ENCODE measurements around the gene ZNHIT3.
"Not testable (repeated sequence)": the region's sequence is repeated elsewhere in the genome, so short reads cannot be mapped to it uniquely, and the experiment has no call there.

Gene ZNHIT3

GRCh38 chr17:36504156-36504545 lies 17.7 kb downstream of the ZNHIT3 start:
- H3K36me3 ChIP-seq (ENCODE audit: control insufficient read depth in 1 of 2, insufficient read depth in 2 of 2, low read length in 2 of 2): peaks cover 19 to 38% of the 10 kb centered on the region in 2 donors
- H3K27ac ChIP-seq (ENCODE audit: low read length): no peak overlapping the region
- H3K9me3 ChIP-seq (ENCODE audit: control insufficient read depth in 1 of 2, low read length in 2 of 2): no peaks in the 10 kb centered on the region
- H3K4me3 ChIP-seq (ENCODE audit: low read depth in 1 of 2, low read length in 2 of 2): no peak overlapping the region
- no peaks in the 10 kb centered on the region for H3K4me1 ChIP-seq (ENCODE audit: control insufficient read depth in 1 of 2, insufficient read depth in 2 of 2, low read length in 2 of 2)
- no peaks in the 10 kb centered on the region for H3K27me3 ChIP-seq (ENCODE audit: low read depth, low read length)

DNA sequence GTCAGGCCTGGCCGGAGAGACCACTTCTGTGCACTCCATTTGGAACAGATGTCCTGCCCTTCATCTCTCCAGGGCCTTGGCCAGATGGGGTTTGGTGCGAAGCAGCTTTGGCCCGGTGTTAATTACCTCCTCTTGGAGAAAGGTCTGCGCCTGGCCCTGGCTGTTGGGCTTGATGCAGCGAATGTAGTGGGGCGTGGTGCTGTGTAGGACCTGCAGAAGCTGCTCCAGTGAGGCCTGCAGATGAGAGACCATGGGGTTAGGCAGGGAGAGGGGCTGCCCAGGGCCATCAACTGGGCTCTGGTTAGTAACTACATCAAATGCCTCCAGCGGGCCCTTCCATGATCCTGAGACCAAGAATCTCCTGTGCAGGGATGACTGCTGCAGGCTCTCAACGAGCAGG lies 18.7 kb downstream of the ZNHIT3 start:
- Histone ChIP-seq H3K36me3 (ENCODE audit: control insufficient read depth in 1 of 2, insufficient read depth in 2 of 2, low read length in 2 of 2) (peaks cover 19 to 38% of the 10 kb centered on the region in 2 donors), H3K9me3 (ENCODE audit: control insufficient read depth in 1 of 2, low read length in 2 of 2) (no peaks in the 10 kb centered on the region), H3K27me3 (ENCODE audit: low read depth, low read length) (no peaks in the 10 kb centered on the region), H3K27ac (ENCODE audit: low read length) (no peak overlapping the region), H3K4me3 (ENCODE audit: low read depth in 1 of 2, low read length in 2 of 2) (no peak overlapping the region), H3K4me1 (ENCODE audit: control insufficient read depth in 1 of 2, insufficient read depth in 2 of 2, low read length in 2 of 2) (no peaks in the 10 kb centered on the region)

- Histone ChIP-seq H3K4me1 (ENCODE audit: control insufficient read depth in 1 of 2, insufficient read depth in 2 of 2, low read length in 2 of 2) (no peaks in the 10 kb centered on the region), H3K4me3 (ENCODE audit: low read depth in 1 of 2, low read length in 2 of 2) (no peak overlapping the region), H3K9me3 (ENCODE audit: control insufficient read depth in 1 of 2, low read length in 2 of 2) (no peaks in the 10 kb centered on the region), H3K27ac (ENCODE audit: low read length) (no peak overlapping the region), H3K27me3 (ENCODE audit: low read depth, low read length) (no peaks in the 10 kb centered on the region), H3K36me3 (ENCODE audit: control insufficient read depth in 1 of 2, insufficient read depth in 2 of 2, low read length in 2 of 2) (peaks cover 19 to 30% of the 10 kb centered on the region in 2 donors)
Observed at GRCh38 chr17:36506249-36506826, 19.9 kb downstream of the ZNHIT3 start.

GRCh38 chr17:36506831-36507230 lies 20.4 kb downstream of the ZNHIT3 start:
- Histone ChIP-seq H3K36me3 (ENCODE audit: control insufficient read depth in 1 of 2, insufficient read depth in 2 of 2, low read length in 2 of 2) (peaks cover 19 to 30% of the 10 kb centered on the region in 2 donors), H3K9me3 (ENCODE audit: control insufficient read depth in 1 of 2, low read length in 2 of 2) (no peaks in the 10 kb centered on the region), H3K27me3 (ENCODE audit: low read depth, low read length) (no peaks in the 10 kb centered on the region), H3K4me1 (ENCODE audit: control insufficient read depth in 1 of 2, insufficient read depth in 2 of 2, low read length in 2 of 2) (no peaks in the 10 kb centered on the region), H3K4me3 (ENCODE audit: low read depth in 1 of 2, low read length in 2 of 2) (no peak overlapping the region), H3K27ac (ENCODE audit: low read length) (no peak overlapping the region)

DNA sequence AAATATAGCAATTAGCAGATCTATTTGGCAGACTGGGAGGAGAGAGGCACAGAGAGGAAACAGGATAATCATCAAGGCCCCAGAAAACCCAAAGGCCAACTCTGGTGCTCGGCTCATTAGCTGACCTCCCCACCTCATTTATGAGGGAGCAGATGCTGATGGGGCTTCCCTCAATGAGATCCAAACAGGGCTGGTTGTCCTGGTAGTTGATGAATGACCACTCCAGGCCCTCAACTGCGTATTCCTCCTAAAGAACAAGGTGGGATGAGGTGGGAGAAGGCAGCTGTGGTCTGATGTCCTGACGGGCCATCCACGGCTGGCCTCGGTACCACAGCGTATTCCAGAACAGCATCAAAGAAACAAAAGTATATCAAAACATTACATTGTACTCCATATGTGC lies 20.8 kb downstream of the ZNHIT3 start:
- no peak overlapping the region for H3K27ac ChIP-seq (ENCODE audit: low read length)
- no peaks in the 10 kb centered on the region for H3K27me3 ChIP-seq (ENCODE audit: low read depth, low read length)
- no peaks in the 10 kb centered on the region for H3K9me3 ChIP-seq (ENCODE audit: control insufficient read depth in 1 of 2, low read length in 2 of 2)
- H3K36me3 ChIP-seq (ENCODE audit: control insufficient read depth in 1 of 2, insufficient read depth in 2 of 2, low read length in 2 of 2): peaks cover 19 to 30% of the 10 kb centered on the region in 2 donors
- no peaks in the 10 kb centered on the region for H3K4me1 ChIP-seq (ENCODE audit: control insufficient read depth in 1 of 2, insufficient read depth in 2 of 2, low read length in 2 of 2)
- H3K4me3 ChIP-seq (ENCODE audit: low read depth in 1 of 2, low read length in 2 of 2): no peak overlapping the region

GRCh38 chr17:36508439-36508838 lies 22.0 kb downstream of the ZNHIT3 start:
- not testable (repeated sequence) for H3K27ac ChIP-seq (ENCODE audit: low read length); H3K27me3 ChIP-seq (ENCODE audit: low read depth, low read length); H3K4me3 ChIP-seq (ENCODE audit: low read depth in 1 of 2, low read length in 2 of 2); H3K9me3 ChIP-seq (ENCODE audit: control insufficient read depth in 1 of 2, low read length in 2 of 2); H3K4me1 ChIP-seq (ENCODE audit: control insufficient read depth in 1 of 2, insufficient read depth in 2 of 2, low read length in 2 of 2)
- peaks cover 15 to 23% of the 10 kb centered on the region in 2 donors for H3K36me3 ChIP-seq (ENCODE audit: control insufficient read depth in 1 of 2, insufficient read depth in 2 of 2, low read length in 2 of 2)

DNA sequence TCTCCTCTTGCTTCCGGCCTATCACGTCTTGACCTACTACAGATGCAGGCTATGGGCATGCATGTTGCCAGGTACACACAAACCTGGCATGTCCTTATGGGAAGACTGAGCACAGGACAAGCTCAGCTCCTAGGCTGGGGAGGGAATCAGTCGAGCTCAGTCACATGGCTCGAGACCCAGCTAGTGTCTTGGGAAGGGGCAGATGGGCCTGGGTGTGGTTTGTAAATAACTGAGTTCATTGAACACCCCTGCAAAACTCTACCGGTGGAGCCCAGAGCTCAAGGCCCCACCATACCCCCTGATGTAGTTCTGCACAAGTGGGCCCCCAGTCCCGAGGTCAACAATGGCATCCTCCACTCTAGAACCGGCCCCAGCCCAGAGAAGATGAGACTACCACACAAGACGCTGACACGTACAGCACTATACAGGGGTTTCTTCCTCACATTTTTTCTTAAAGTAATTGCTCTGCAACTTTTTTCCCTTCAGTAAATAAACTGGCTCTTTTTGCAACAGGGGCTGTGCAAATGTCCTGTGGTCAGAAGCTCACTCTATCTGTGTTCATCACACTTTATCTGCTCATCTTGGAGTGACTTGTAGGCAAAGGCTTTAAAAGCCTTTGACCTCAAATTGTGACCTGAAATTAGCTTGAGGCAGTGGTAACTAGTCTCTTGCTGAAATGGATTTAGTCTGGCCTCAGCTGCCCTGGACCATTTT lies 22.9 kb downstream of the ZNHIT3 start:
- peaks cover 15 to 23% of the 10 kb centered on the region in 2 donors for H3K36me3 ChIP-seq (ENCODE audit: control insufficient read depth in 1 of 2, insufficient read depth in 2 of 2, low read length in 2 of 2)
- no peaks in the 10 kb centered on the region for H3K9me3 ChIP-seq (ENCODE audit: control insufficient read depth in 1 of 2, low read length in 2 of 2)
- no peaks in the 10 kb centered on the region for H3K4me1 ChIP-seq (ENCODE audit: control insufficient read depth in 1 of 2, insufficient read depth in 2 of 2, low read length in 2 of 2)
- no peak overlapping the region for H3K4me3 ChIP-seq (ENCODE audit: low read depth in 1 of 2, low read length in 2 of 2)
- H3K27ac ChIP-seq (ENCODE audit: low read length): no peak overlapping the region
- no peaks in the 10 kb centered on the region for H3K27me3 ChIP-seq (ENCODE audit: low read depth, low read length)

- H3K36me3 ChIP-seq (ENCODE audit: control insufficient read depth in 1 of 2, insufficient read depth in 2 of 2, low read length in 2 of 2): peaks cover 11 to 23% of the 10 kb centered on the region in 2 donors
- no peaks in the 10 kb centered on the region for H3K27me3 ChIP-seq (ENCODE audit: low read depth, low read length)
- H3K4me3 ChIP-seq (ENCODE audit: low read depth in 1 of 2, low read length in 2 of 2): no peak overlapping the region
- H3K4me1 ChIP-seq (ENCODE audit: control insufficient read depth in 1 of 2, insufficient read depth in 2 of 2, low read length in 2 of 2): no peaks in the 10 kb centered on the region
- no peaks in the 10 kb centered on the region for H3K9me3 ChIP-seq (ENCODE audit: control insufficient read depth in 1 of 2, low read length in 2 of 2)
- no peak overlapping the region for H3K27ac ChIP-seq (ENCODE audit: low read length)
Observed at GRCh38 chr17:36510636-36511035, 24.2 kb downstream of the ZNHIT3 start.

DNA sequence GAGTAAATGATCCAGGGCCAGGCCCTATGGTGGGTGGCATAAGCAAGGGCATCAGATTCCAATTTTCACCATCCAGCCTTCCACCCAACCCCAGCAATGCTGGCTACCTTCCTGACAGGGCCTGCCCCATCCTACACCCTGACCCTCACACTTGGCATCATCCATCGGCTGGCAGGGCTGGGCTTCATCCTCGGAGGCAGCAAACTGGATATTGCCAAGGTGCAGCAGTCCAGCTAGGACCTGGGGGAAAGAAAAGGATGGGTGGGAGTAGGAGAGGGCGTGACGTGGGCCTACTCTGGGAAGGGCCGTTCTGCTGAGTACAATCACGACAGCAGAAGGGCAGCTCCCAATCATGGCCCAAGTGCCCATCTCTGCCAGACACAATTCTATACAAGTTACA lies 24.7 kb downstream of the ZNHIT3 start:
- peaks cover 11 to 25% of the 10 kb centered on the region in 2 donors for H3K36me3 ChIP-seq (ENCODE audit: control insufficient read depth in 1 of 2, insufficient read depth in 2 of 2, low read length in 2 of 2)
- no peaks in the 10 kb centered on the region for H3K9me3 ChIP-seq (ENCODE audit: control insufficient read depth in 1 of 2, low read length in 2 of 2)
- no peaks in the 10 kb centered on the region for H3K4me1 ChIP-seq (ENCODE audit: control insufficient read depth in 1 of 2, insufficient read depth in 2 of 2, low read length in 2 of 2)
- no peaks in the 10 kb centered on the region for H3K27me3 ChIP-seq (ENCODE audit: low read depth, low read length)
- H3K27ac ChIP-seq (ENCODE audit: low read length): no peak overlapping the region
- H3K4me3 ChIP-seq (ENCODE audit: low read depth in 1 of 2, low read length in 2 of 2): no peak overlapping the region

- H3K9me3 ChIP-seq (ENCODE audit: control insufficient read depth in 1 of 2, low read length in 2 of 2): no peaks in the 10 kb centered on the region
- H3K27me3 ChIP-seq (ENCODE audit: low read depth, low read length): no peaks in the 10 kb centered on the region
- no peak overlapping the region for H3K27ac ChIP-seq (ENCODE audit: low read length)
- H3K4me3 ChIP-seq (ENCODE audit: low read depth in 1 of 2, low read length in 2 of 2): no peak overlapping the region
- H3K4me1 ChIP-seq (ENCODE audit: control insufficient read depth in 1 of 2, insufficient read depth in 2 of 2, low read length in 2 of 2): no peaks in the 10 kb centered on the region
- peaks cover 11 to 14% of the 10 kb centered on the region in 2 donors for H3K36me3 ChIP-seq (ENCODE audit: control insufficient read depth in 1 of 2, insufficient read depth in 2 of 2, low read length in 2 of 2)
Observed at GRCh38 chr17:36512641-36513040, 26.2 kb downstream of the ZNHIT3 start.

- no peak overlapping the region for H3K4me3 ChIP-seq (ENCODE audit: low read depth in 1 of 2, low read length in 2 of 2)
- peaks cover 11 to 15% of the 10 kb centered on the region in 2 donors for H3K36me3 ChIP-seq (ENCODE audit: control insufficient read depth in 1 of 2, insufficient read depth in 2 of 2, low read length in 2 of 2)
- H3K9me3 ChIP-seq (ENCODE audit: control insufficient read depth in 1 of 2, low read length in 2 of 2): no peaks in the 10 kb centered on the region
- no peak overlapping the region for H3K27ac ChIP-seq (ENCODE audit: low read length)
- no peaks in the 10 kb centered on the region for H3K27me3 ChIP-seq (ENCODE audit: low read depth, low read length)
- no peaks in the 10 kb centered on the region for H3K4me1 ChIP-seq (ENCODE audit: control insufficient read depth in 1 of 2, insufficient read depth in 2 of 2, low read length in 2 of 2)
Observed at GRCh38 chr17:36514856-36515255, 28.4 kb downstream of the ZNHIT3 start.

DNA sequence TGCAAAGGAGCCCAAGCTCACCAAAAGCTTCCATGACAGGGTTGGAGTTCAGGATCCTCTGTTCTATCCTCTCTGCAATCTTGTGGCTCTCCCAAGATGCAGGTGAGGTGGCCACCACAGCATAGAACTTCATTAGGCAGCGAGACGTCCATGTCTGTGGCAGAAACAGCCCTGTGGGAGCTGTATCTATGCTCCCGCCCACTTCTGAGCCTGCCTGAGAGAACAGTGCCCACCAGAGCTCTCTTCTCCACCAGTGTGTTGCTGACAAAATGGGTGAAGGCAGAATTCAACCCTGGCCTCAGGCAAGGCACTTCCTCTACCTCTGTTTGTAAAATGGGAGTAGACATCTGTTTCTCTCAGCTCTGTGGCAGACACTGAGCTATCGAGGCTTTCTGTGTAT lies 29.4 kb downstream of the ZNHIT3 start:
- Histone ChIP-seq H3K9me3 (ENCODE audit: control insufficient read depth in 1 of 2, low read length in 2 of 2) (no peaks in the 10 kb centered on the region), H3K27ac (ENCODE audit: low read length) (no peak overlapping the region), H3K4me1 (ENCODE audit: control insufficient read depth in 1 of 2, insufficient read depth in 2 of 2, low read length in 2 of 2) (no peaks in the 10 kb centered on the region), H3K36me3 (ENCODE audit: control insufficient read depth in 1 of 2, insufficient read depth in 2 of 2, low read length in 2 of 2) (peaks cover 11 to 15% of the 10 kb centered on the region in 2 donors), H3K27me3 (ENCODE audit: low read depth, low read length) (no peaks in the 10 kb centered on the region), H3K4me3 (ENCODE audit: low read depth in 1 of 2, low read length in 2 of 2) (no peak overlapping the region)

Data from muscle layer of duodenum (tissue), 2 donors.